GM12801 (cell line): ENCODE results near the gene WBP2.

Experiments used
- TF ChIP-seq, protein P1 (sequence below): IDR thresholded peaks from one replicate; pipeline ENCODE4 v1.5.1; 2011; ENCODE audit warnings: control low read depth; ENCODE audit not compliant: insufficient read length; ENCODE audit errors: extremely low read depth

The WBP2 gene

DNA sequence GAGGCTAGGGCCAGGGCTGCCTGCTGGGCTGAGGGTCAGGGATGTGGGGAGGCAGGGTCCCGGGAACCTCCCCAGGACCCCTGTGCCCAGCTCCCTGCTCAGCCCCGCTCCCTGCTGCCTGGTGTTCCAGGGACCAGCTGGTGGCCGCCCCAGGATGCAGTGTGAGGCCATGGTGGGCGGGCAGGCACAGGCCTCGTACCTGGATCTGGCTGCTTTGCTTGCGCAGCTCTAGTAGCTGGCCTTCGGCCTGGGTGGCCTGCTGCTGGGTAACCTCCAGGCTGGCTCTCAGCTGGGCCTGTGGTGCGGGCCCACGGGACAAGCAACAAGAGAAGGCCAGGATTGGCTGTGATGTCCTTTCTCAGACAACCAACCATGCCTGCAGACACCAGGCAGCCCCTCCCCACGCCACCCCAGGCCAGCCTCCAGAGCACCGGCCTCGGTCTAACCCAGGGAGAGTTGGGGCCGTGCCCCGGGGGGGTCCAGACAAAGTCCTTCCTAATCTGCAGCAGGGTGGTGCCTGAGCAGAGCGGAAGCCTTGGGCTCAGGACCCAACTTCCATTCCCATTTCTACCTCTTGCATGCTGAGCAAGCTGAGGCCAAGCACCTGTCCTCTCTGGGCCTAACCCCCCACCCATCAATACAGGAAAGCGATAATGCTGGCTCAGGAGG is 37.6 kb upstream of the WBP2 start:
- TF ChIP-seq, protein P1, sequence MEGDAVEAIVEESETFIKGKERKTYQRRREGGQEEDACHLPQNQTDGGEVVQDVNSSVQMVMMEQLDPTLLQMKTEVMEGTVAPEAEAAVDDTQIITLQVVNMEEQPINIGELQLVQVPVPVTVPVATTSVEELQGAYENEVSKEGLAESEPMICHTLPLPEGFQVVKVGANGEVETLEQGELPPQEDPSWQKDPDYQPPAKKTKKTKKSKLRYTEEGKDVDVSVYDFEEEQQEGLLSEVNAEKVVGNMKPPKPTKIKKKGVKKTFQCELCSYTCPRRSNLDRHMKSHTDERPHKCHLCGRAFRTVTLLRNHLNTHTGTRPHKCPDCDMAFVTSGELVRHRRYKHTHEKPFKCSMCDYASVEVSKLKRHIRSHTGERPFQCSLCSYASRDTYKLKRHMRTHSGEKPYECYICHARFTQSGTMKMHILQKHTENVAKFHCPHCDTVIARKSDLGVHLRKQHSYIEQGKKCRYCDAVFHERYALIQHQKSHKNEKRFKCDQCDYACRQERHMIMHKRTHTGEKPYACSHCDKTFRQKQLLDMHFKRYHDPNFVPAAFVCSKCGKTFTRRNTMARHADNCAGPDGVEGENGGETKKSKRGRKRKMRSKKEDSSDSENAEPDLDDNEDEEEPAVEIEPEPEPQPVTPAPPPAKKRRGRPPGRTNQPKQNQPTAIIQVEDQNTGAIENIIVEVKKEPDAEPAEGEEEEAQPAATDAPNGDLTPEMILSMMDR = no peak

DNA sequence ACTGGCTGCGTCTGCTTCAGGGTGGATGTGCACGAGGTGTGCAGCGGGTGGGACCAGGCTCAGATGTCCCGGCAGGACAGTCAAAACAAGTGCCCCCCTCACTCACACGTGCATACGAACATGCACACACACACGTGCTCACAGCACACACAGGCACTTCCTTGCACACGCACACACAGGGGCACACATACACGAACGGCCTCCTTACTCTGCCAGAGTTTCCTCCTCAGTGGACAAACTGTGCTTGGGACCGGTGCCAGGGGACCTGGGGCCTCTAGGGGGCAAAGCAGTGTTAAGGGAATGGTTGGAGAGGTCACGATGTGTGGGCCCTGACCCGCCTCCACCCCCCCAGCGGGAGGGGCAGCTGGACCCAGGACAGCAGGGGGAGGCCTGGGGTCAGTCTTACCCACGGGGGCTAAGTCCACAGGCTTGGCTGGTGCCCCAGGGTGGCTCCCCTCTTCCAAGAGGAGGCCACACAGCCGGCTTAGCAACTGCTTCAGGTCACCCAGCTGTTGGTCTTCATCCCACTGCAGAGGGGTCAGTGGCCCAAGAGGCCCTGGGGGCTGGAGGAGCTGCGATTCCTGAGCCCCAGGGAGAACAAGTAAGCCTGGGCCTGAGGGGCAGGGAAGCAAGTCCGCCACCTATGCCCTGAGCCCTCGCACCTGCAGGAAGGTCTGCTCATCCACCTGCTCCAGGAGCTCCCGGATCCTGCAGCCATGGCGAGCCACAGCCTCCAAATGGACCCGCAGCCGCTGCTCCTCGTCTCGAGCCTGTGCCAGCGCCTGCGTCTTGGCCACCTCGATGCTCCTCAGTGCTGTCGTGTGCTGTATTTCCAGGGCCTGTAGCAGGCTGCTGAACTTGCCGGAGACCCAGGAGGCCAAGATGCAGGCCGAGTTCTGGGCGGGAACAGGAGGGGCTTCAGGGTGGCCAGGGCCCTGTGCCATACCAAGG is 36.7 kb upstream of the WBP2 start:
- TF ChIP-seq, protein P1 = no peak

DNA sequence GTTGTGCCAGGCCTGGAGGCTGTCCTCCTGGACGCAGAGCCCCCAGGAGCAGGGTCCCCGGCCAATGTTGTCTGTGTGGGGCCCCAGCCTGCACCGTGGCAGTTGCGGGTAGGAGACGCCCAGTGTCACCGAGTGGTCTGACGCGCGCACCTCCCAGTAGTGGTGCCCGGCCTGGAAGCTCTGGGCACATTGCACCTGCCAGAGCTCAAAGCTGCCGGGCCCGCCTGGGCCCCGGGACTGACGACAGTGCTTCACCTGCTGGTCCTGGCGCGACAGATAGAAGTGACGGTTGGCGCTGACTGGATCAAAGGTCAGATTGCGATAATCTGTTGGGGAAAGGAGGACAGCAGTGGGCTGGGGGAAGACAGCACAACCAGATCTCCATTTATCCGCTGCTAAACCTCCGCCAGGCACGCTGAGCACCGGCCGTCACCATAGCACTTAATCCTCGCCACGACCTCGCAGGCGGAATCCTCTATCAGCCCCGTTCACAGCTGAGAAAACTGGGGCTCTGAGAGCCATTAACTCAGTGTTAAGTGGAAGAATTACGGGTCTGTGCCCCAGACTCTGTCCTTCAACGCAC is 36.0 kb upstream of the WBP2 start:
- TF ChIP-seq, protein P1 = no peak

DNA sequence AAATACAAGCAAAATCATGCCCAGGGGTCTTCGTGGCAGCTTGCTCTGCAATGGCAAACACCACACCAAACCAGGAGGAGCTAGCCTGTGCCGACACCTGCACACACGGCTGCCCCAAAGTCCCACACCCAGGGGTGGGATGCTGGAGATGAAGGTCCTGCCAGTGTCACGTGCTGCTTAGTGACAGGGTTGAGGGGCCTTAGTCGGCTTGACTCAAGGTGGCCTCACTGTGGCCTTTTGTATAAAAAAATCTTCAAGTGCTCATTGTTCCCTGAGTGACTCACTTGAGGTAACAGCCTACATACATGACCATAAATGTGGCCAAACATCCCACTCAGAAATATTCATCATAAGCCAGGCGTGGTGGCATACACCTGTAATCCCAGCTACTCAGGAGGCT is 34.3 kb upstream of the WBP2 start:
- TF ChIP-seq, protein P1 = no peak

DNA sequence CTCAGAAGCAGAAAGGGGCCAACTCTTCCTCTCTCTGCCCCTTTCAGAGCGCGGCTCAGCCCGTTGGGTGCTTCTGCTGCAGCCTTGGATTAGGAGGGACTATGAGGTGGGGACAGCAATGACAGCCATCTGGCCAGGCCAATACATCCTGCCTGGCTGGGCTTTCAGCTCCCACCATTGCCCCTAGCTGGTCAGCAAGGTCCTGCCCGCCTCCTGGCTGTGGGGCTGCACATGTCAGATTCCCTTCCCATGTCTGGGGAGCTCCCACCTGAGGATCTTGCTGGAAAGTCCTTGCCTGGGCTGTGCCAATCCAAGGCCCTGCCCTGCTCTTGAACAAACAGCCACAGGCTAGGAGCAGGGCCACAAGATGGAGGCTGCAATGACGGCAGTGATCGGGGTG is 33.3 kb upstream of the WBP2 start:
- TF ChIP-seq, protein P1 = no peak

DNA sequence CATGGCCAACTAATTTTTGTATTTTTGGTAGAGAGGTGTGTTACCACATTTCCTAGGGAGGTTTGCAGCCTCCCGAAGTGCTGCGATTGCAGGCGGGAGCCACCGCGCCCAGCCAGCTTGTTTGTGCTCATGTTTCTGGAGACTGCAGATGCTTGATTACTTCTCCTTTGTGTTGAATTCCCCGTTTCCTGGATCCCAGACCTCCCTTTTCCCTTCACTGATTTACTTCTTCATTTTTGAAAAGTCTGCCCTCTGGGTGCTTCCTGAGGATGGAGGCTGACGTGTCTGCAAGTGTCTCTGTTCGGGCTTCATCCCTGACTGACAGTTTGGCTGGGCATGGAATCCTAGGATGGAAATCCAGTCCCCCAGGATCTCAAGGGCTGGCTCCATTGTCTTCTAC is 30.3 kb upstream of the WBP2 start:
- TF ChIP-seq, protein P1 = no peak

DNA sequence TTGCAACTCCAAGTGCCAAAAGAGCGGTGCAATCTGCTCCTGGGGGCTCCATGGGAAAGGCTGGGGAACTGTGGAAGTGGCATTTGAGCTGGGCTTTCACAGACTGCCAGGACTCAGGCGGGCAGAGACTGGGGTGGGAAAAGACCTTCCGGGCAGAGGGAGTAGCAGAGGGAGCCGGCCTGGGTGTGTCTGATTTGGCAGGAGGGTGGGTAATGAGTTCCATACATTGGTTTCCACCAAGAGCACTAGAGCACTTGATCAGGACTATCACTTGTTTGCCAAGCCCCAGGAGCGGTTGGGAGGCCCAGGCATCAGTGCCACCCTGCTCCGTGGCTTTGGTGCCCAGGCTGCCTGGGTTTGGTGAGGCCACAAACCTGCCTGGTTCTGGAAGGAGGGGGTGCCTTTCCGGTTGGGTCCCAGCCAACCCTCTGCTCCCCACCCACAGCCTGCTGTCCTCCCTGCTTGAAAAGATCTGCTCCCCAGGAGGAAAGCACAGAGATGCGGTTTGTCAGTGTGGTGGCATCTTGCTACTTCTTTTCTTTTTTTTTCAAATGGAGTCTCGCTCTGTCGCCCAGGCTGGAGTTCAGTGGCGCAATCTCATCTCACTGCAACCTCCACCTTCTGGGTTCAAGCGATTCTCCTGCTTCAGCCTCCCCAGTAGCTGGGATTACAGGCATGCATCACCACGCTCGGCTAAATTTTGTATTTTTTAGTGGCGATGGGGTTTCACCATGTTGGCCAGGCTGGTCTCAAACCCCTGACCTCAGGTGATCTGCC is 26.7 kb upstream of the WBP2 start:
- TF ChIP-seq, protein P1 = no peak
